SHP77 (cell line): ENCODE measurements around the gene TMSB10.

ENCODE experiments used
- DNase-seq, 2 experiments: peaks; one replicate each; lab custom pipeline; 2025; lab: John Stamatoyannopoulos, UW

Gene TMSB10

DNA sequence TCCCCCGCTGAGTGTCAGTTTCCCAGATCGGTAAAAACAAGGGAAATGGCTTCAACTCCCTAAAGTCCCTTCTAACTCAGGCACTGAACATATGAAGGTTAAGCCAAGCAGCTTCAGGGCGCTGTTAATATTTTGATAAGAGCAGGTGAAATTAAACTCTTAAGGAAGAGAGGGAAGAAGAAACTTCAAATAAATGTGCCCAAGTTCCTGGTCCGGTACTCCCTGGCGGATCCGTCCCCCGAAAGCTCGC, 25.1 kb upstream of the TMSB10 start:
- DNase-seq, result no peak

DNA sequence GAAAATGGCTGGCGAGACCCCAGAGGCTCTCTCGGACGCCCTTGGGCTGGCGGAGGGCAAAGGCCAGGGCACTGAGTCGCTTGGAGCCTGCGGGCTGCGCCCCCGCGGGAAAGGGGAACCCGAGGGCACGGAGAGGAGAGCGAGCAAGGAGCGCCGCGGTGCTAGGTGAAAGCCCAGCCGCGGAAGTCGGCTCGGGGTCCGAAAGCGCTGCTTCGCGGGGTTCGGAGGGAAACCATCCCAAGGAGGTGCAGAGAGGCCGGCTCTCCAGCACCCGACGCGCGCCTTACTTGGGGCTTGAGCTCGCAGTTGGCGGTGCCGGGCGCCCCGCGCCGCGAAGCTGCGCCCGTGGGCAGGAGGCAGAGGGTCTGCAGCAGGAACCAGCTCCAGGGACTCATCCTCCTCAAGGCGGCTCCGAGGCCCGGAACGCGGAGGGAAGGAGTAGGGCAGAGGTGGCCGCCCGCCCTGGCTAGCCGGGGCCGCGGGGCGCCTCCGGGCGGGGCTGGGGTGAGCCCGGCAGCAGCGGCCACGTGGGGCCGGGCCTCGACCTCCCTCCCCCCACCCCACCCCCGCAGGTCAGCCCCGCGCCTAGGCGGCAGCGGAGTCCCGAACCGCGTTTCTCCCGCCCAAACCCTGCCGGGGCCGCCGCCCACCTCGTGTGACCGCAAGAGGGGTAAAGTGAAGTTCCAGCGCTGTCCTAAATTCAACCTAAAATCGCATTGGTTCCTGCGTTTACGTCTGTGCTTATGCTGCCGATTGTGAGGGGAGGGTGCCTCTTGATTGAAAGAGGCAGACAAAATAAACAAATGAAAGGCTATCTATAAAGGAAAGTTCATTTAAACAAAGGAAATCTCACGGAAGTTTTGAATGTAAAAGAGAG, 24.6 kb upstream of the TMSB10 start, which contains the start of gene TRABD2A:
TRABD2A (minus strand) TSS at position 440 of the 877 bp plus-strand sequence; CDS start at position 395, 45 bp downstream.
- DNase-seq, result no peak

DNA sequence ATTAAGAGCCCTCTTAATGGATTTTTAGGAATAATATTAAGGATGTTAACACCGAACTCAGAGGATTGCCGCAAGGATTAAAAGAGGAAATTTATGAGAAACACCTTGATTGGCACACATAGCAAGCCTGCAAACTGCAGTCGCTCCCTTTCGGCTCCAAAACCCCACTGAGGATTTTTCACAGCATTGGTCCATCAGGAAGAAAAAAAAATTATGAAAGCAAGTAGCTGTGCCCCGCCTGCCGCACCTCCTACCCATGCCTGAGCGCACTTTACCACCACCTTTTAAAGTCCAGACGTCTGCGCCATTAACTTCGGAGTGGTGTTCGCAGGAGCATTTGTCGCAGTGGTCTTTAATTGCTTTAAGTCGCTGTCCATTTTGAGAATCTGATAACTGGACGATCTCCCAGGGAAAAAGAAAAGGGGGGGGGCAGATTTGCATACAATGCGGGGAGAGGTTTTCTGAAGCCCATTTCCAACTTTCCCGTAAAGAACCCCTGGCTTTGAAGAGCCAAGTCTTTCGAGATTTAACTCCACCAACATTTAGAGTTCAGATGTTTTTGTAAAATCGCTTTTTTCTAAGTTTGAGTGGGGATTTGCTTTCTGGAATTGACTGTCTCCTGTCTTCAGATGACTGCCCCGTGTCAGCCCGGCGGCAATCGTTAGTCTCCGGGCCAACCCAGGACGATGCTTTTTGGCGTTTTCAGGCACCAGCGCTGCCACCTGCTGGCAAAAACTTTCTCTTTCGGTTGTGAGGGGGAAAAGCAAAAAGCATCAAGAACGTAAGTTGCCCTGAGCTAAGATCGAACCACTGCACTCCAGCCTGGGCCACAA, 23.7 kb upstream of the TMSB10 start:
- DNase-seq, result peak; percentile 4 to 38

DNA sequence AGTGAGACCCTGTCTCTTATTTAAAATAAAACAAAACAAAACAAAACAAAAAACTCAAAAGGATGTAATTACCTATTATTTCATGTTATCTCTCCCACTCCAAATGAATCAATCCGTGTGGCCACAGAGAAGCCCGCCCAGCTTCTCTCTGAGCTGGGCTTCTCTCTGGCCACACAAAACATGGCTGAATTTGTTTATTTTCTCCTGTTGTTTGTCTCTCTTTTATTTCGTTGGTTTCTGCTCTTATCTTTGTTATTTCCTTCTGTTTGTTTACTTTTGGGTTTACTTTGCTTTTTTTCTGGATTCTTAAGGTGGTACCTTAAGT, 23.1 kb upstream of the TMSB10 start:
- DNase-seq, result no peak

DNA sequence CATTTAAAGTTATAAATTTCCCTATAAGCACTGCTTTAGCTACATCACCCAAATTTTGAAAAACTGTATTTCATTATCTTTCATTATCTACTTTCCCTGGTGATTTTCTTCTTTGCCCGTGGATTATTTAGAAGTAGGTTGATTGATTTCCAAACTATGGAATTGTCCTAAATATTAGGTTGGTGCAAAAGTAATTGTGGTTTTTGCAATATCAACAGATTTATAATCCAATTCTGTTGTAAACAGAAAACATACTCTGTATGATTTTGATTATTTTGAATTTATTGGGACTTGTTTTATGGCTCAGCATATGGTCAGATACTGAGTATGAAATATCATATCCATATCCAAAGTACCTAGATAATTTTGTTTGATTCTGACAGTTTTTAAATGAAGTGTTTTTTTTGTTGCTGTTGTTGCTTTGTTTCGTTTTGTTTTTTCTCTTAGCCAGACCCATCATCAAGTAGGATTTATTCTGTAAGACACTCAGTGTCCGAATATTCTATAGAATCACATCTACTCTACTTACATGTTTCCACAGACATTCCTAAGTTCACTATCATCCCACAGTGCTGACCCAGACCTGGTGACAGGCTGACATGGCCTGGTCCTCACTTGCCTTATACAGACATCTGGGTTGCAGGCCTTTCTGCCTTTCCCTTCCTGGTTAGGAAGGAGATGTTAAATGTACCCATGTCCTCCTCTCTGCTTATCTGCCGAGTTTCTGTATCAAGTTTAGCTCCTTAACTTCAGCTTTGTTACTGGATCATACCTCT, 22.5 kb upstream of the TMSB10 start:
- DNase-seq, result no peak

DNA sequence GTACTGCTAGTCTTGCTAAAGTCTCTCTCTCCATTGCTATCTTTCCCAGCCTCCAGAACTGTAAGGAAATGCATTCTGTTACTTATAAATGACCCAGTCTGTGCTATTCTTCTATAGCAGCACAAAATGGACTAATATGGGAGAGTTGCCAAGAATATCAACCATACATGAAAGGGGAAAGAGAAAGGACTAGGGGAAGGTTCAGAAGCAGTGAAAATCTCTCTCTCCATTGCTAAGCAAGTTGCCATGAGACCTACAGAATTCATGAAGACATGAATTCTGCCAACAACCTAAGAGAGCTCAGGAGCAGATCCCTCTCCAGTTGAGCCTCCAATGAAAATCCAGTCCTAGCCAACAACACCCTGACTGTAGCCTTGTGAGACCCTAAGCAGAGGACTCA, 21.0 kb upstream of the TMSB10 start:
- no peak for DNase-seq

DNA sequence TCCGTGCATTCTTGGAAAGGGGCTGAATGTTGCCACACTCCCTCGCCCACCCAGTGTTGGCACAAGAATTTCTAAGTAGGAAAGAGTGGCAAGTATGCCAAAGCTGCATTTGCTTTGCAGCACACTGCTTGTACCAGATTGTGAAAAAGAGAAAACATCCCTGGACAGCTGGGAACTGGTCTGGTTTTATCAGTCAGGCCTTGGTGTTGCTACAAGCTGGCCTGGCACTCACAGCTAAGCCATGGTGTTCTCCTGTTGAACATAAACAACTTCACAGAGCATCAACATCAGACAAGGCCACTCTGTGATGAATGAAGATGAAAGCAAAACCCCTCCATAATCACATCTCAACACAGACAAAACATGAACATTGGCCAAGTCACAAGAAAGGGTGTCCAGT, 20.3 kb upstream of the TMSB10 start:
- DNase-seq, result no peak

DNA sequence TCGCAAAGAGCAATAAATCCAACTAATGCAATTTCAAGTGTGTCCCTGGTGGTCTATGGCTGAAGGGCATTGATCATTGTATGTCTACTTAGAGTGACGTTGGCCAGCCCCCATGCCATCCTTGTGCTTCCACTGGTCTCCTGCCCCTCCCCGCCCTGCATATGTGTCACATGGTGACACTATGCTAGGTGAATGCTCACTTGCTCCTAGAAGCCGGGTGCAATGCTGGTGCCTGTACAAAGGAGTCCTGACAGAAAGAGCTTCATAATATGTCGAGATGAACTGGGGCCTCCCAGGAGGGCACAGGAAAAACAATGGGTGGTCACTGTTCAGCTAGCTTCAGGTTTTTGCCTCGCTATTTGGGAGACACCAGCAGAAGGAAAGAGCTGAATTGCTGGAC, 18.7 kb upstream of the TMSB10 start:
- no peak for DNase-seq

DNA sequence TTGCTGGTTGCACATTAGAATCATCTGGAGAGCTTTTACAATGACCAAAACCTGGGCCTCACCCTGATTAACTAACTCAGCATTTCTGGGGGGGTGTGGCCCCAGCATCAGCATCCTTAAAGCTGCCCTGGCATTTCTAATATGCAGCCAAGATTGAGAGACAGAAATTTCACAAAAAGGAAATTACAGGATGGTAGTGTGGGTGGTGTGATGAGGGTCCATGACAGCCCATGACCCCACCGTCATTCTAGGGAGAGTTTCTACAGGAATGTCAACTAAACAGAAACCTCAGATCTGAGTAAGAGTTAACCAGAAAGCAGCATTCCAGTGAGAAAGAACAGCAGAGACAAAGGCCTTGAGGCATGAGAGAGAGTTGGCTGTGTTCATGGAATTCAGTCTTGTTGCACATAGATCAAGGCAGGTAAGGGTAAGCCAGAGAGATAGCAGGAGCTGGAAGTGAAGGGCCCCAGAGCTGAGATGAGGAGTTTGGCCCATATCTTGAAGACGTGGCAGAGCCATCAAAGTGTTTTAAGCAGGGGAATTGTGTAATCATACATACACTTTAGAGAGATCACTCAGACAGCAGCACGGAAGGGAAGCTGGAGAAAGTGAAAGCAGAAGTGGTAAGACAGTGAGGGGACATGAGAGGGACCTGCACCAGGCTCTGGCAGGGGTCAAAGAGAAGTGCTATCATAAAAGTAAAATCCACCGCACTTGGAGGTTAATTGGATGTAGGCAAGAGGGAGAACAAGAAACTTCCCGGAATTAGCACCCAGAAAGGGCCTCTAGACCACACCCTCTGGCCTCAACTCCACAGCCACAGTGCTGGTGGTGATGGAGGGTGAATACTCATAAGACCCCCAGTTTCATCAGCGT, 16.8 kb upstream of the TMSB10 start:
- no peak for DNase-seq

DNA sequence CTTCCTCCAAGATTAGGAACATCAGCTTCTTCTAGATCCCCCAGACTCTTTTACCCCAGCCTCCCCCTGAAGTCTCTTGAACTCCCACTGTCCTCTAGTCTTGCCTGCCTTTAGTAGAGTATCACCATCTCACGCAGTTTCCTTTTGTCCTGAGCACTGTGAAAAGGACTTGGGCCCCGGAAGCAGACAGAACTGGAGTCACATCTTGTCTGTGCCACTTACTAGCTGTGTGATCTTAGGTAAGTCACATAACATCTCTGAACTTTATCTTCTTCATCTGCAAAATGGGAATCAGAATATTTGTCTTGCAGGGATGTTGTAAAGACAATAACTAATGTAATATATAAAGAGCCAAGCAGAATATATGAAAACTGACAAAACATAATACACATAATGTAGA, 16.1 kb upstream of the TMSB10 start:
- no peak for DNase-seq

DNA sequence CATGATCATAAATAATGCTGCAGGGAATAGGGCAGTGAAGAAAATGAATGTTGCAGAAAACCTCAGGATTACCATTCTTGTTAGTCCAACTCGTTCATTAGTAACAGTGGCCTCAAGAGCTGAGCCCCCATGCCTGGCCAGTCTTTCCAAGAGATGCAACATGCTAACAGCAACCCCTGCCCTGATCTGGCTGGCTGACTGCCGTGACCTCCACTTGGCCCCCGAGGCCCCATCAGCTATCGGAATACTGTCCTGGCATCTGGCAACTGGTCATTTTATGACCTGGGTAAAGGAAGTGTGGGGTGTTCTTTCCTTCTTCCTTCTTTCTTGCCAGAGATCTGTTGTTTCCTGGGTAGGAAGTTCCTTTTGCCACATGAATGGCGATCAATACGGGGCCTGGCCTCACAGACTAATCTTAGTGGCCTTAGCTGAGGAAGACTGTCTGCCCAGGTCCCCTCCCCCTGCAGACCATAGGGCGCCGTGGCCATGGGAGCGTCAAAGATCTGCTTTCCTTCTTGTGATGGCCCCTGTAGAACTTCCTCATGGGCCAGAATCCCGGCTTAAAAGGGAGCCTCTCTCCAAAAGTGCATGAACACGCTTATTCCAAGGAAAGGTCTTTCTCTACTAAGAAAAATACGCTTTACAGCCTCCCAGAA, 14.0 kb upstream of the TMSB10 start:
- no peak for DNase-seq

DNA sequence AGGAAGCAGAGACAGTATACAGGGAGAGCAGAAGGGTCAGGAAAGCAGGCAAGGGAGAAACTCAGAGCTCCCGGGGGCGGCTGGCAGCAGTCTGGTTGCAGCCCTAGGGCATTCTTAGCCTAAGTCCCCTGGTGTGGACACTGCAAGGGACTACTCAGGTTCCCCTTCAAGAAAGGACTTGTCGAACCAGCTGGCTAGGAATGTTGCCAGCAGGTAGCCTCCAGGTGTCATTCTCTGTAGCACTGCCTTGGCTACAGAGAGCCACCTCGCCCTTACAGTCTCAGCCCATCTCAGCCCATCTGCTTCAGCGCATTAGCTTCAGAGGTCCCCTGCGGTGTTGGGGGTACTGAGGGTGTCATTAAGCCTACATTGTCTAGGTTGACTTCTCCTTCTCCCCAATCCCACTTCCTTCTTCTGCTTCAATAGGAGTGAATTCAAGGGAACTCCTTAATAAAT, 11.3 kb upstream of the TMSB10 start:
- DNase-seq, result no peak

DNA sequence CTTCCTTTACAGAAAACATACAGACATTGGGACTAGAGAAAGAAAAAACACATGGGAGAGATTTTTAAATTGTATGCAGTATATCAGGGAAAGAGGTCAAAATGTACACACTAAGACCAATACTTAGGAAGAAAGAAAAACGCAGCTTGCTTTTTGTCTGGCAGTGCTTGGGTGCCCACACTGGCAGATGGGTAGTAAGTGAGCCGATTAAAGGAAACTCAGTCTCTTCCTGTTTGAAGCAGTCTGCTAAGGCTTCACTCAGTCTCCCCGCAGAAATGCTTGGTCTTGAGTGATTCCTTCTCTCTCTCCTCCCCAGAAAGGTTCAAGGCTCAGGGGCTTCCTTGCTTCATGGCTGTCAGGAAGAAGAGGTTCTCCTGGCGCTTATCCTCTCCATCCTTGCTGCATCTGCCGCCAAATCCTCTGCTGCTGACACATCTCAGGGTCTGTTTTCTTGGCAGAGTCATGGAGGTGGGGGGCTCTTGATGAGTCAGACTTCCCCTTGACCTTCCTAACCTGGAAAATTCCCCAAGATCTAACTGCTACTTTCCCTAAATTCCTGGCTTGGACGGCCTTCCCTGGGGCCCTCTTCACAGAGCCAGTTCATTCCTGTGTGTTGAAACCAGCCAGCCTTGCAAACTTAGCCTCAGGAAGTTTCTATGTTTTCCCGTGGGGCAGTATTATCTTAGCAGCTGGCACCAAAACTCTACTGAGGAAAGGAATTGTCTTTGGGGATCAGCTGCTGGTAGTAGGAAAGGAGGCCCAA, 10.5 kb upstream of the TMSB10 start:
- no peak for DNase-seq

DNA sequence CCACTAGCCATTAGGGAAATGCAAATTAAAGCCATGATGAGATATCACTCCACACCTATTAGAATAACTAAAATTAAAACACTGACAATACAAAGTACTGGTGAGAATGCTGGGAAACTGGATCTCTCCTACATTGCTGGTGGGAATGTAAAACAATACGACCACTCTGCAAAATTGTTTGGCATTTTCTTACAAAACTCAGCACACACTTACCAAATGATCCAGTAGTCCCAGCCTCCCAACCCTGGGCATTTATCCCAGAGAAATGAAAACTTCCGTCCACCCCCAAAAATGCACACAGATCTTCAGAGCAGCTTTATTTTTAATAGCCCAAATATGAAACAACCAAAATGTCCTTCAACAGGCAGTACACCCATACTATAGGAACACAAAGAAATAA, 8.9 kb upstream of the TMSB10 start:
- no peak for DNase-seq

DNA sequence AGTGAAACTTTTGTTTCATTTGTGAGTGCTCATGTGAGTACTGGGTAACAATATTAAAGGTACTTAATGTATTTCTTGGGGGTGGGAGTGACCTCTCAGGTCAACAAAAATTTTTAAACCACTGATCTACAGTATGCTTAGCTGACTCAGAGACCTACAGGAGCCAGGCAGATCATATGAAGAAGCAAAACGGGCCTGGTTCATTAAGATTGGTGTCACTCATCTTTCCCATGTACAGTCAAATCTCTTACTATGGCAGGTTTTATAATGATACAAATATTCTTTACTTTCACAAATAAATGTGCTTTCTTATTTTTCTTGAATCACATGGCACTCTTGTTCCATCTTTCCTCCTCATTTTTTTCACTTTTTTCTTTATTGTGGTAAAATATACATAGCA, 7.7 kb upstream of the TMSB10 start:
- no peak for DNase-seq

DNA sequence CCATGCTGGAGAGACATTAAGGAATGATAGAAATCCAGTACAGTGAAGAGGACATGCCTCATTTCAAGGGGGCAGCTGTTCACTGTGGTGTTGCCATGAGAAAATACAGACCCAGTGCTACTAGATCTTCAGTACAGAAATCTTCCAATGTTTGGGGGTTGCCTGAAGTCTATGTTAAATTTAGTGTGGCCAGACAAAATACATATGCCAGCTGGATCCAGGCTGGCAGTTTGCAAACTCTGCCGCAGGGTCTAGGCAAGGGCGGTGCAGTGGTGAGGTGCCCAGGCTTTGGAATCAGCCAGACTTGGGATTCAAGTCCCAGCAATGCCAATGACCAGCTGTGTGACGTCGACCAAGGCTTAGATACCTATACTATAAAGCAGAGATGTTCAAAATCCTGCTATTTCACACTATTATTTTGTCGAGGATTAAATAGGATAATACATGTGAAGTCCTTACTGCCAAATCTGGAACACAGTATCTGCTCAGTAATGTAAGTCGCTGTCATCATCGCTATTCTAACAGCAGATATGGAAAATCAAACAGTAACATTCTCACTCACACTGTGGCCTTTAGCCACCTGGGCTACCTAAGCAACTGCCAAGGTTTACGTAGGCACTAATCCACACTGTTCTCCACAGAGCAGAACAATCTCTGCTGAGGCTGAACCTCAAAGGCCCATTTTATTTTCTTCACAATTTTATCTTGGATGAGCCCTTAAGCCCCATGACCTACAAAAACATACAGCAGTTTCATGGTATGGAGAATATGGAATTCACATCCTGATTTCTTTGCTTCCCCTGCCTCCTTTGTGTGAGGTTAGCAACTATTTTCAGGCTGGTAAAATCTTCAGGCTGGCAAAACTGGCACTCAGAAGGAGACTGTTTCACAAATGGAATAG, 5.9 kb upstream of the TMSB10 start:
- DNase-seq, result no peak

DNA sequence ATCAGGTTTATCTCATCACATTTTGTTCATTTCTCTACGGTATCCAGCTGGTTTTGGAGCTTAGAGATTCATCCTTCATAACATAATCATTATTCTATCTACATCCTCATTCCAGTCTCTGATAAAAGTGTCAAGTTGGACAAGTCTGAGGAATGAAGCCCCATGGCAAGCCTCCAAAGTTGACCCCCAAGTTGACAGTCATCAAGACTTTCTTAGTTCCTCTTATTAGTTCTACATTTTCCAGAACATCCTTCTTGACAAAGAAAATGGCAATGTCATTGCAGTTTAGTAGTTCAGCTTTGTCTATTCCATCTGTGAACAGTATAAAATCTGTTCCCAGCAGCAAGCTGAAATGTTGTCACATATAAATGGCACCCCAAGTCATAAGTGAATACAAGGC, 4.5 kb upstream of the TMSB10 start:
- DNase-seq, result no peak

DNA sequence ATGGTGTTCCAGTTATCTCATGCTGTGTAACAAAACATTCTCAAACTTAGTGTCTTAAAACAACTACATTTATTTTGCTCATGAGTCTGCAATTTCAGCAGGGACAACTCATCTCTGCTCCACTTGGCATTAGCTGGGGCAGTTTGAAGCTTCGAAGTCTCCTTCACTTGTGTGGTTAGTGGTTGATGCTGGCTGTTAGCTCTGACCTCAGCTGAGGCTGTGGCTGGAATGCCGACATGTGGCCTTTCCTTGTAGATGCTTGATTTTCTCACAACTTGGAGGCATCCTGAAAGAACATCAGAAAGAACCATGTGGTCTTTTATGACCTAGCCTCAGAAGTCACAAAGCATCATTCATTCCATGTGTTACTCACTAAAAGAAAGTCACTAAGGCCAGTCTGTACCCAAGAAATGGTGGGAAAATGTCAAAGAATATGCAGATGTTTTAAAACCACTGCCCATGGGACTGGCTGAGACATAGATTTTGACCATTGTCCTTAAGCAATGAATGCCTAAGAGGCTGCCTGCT, 3.8 kb upstream of the TMSB10 start:
- no peak for DNase-seq

DNA sequence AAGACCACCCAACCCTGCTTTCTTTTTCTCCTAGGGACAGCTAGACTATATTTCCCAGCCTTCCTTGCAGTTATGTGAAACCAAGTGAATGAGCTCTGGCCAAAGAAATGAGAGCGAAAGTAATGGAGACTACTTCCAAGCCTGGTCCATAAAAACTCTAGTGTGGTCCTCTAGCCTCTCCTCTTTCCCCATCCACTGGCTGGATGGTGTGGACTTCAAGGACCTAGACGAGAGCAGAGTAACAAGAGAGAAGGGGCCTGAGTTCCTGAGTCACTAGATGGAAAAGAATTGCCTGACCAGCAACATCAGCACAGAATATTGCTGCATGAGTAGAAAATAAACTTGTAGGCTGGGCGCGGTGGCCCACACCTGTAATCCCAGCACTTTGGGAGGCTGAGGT, 2.9 kb upstream of the TMSB10 start:
- no peak for DNase-seq
